CD14-positive monocyte (primary cell): Measurements from ENCODE around the gene DEAF1. TPM values are rescaled to one million over a fixed set of nuclear protein-coding genes. Genes with fewer than 3 reads are reported as not detected.

Experiments used
- DNase-seq, 3 donors: peaks; one replicate each; pipeline ENCODE4 v3.0.0-alpha.2; 2011 to 2022
- H2AFZ ChIP-seq: 2 replicates; pipeline ENCODE4 v1.6.0; 2012; ENCODE audit warnings: mild to moderate bottlenecking, low read depth, low read length, inconsistent platforms; ENCODE audit not compliant: insufficient read depth, poor library complexity, severe bottlenecking
- H3K27ac ChIP-seq, 2 donors: 1 replicate in 1 of 2; 2 replicates in 1 of 2; pipeline ENCODE4 v1.5.1; 2012 to 2013; ENCODE audit warnings: low read length in 2 of 2, control low read depth in 1 of 2, inconsistent platforms in 1 of 2, low read depth in 1 of 2, mild to moderate bottlenecking in 1 of 2
- H3K27me3 ChIP-seq, 2 donors: one replicate each; pipeline versions ENCODE4 v1.6.0 to v1.6.1; 2011 to 2013; ENCODE audit warnings: low read length in 2 of 2; ENCODE audit not compliant: control insufficient read depth in 2 of 2, insufficient read depth in 2 of 2
- H3K36me3 ChIP-seq, 2 donors: replicated peaks in 1 of 2; 1 replicate in 1 of 2; 2 replicates in 1 of 2; pipeline versions ENCODE4 v1.5.1 to v1.6.1; 2012 to 2013; ENCODE audit warnings: low read length in 2 of 2, control low read depth in 1 of 2, inconsistent platforms in 1 of 2, mild to moderate bottlenecking in 1 of 2; ENCODE audit not compliant: insufficient read depth in 2 of 2, control insufficient read depth in 1 of 2
- H3K4me1 ChIP-seq, 2 donors: 1 replicate in 1 of 2; 2 replicates in 1 of 2; pipeline versions ENCODE4 v1.5.1 to v1.6.1; 2012 to 2013; ENCODE audit warnings: low read length in 2 of 2, control low read depth in 1 of 2, inconsistent platforms in 1 of 2, mild to moderate bottlenecking in 1 of 2, moderate library complexity in 1 of 2; ENCODE audit not compliant: insufficient read depth in 2 of 2, control insufficient read depth in 1 of 2
- H3K4me2 ChIP-seq: replicated peaks from 2 replicates; pipeline ENCODE3; 2012; ENCODE audit warnings: low read length, moderate library complexity, mild to moderate bottlenecking; ENCODE audit not compliant: poor library complexity, severe bottlenecking; ENCODE audit errors: extremely low read depth
- H3K4me3 ChIP-seq, 3 experiments: fragments of 200-600 bp in 1 of 3; sonication (generic) in 1 of 3; replicated peaks in 1 of 3; 1 replicate in 2 of 3; 2 replicates in 1 of 3; pipeline ENCODE4 v1.5.1; 2011 to 2013; ENCODE audit warnings: low read length in 3 of 3, mild to moderate bottlenecking in 3 of 3, control low read depth in 2 of 3, low read depth in 2 of 3, inconsistent platforms in 1 of 3, moderate library complexity in 1 of 3
- H3K79me2 ChIP-seq: 2 replicates; pipeline ENCODE4 v1.6.0; 2012; ENCODE audit warnings: mild to moderate bottlenecking, control low read depth, inconsistent platforms, low read length, moderate library complexity; ENCODE audit not compliant: insufficient read depth
- H3K9ac ChIP-seq: 2 replicates; pipeline ENCODE4 v1.6.0; 2017; ENCODE audit warnings: low read length, mild to moderate bottlenecking; ENCODE audit not compliant: insufficient read depth, poor library complexity, severe bottlenecking
- H3K9me3 ChIP-seq, 2 donors: replicated peaks in 1 of 2; 1 replicate in 1 of 2; 2 replicates in 1 of 2; pipeline versions ENCODE4 v1.5.1 to v1.6.1; 2012 to 2013; ENCODE audit warnings: low read length in 2 of 2, control low read depth in 1 of 2; ENCODE audit not compliant: control insufficient read depth in 1 of 2, insufficient read depth in 1 of 2
- H4K20me1 ChIP-seq: 2 replicates; pipeline ENCODE4 v1.6.0; 2012; ENCODE audit warnings: mild to moderate bottlenecking, low read length, control low read depth, moderate library complexity; ENCODE audit not compliant: insufficient read depth
- H3K27ac Mint-ChIP-seq, 7 donors: one replicate each; pipeline ENCODE4 v1.8.0; 2020; ENCODE audit warnings: mild to moderate bottlenecking in 7 of 7, mixed read lengths in 7 of 7, moderate library complexity in 6 of 7, inconsistent platforms in 2 of 7
- H3K27me3 Mint-ChIP-seq, 3 donors: one replicate each; pipeline ENCODE4 v1.8.0; 2021 to 2022; ENCODE audit warnings: low read depth in 3 of 3, mild to moderate bottlenecking in 3 of 3, mixed read lengths in 3 of 3, moderate library complexity in 3 of 3, inconsistent platforms in 1 of 3
- H3K36me3 Mint-ChIP-seq, 2 donors: one replicate each; pipeline ENCODE4 v1.8.0; 2020; ENCODE audit warnings: mixed read lengths in 2 of 2, inconsistent platforms in 1 of 2, mild to moderate bottlenecking in 1 of 2
- H3K4me1 Mint-ChIP-seq: one replicate; pipeline ENCODE4 v1.8.0; 2020; ENCODE audit warnings: mild to moderate bottlenecking, mixed read lengths
- H3K4me3 Mint-ChIP-seq, 2 donors: one replicate each; pipeline ENCODE4 v1.8.0; 2020; ENCODE audit warnings: mild to moderate bottlenecking in 2 of 2, mixed read lengths in 2 of 2, moderate library complexity in 1 of 2
- H3K9me3 Mint-ChIP-seq, 7 donors: one replicate each; pipeline ENCODE4 v1.8.0; 2020 to 2022; ENCODE audit warnings: mixed read lengths in 7 of 7, mild to moderate bottlenecking in 6 of 7, moderate library complexity in 6 of 7, inconsistent platforms in 2 of 7
- CTCF ChIP-seq: fragments of 200-600 bp; IDR thresholded peaks from one replicate; pipeline ENCODE4 v1.8.0; 2022; ENCODE audit warnings: antibody characterized with exemption, mild to moderate bottlenecking
- WGBS: methylation state at CpG from one replicate; pipeline ENCODE4 v1.1.5; 2013; ENCODE audit warnings: missing lambda C conversion rate; ENCODE audit not compliant: insufficient coverage; 5-methylcytosine and 5-hydroxymethylcytosine counted together
- intact Hi-C, 2 donors: fragments of 100-400 bp; cut with micrococcal nuclease; formaldehyde crosslinking; loops; one replicate each; pipeline versions ENCODE4 v1.15.0 to v1.15.1; 2023
- polyA plus RNA-seq, 3 donors: library from polyadenylated mRNA; depleted of rRNA in 1 of 3; unstranded in 2 of 3; stranded (reverse) in 1 of 3; fragments of 300-500 nt in 2 of 3; fragments of >200 nt in 1 of 3; fragmentation: Illumina TruSeq in 2 of 3; gene quantifications; 1 replicate in 2 of 3; 2 replicates in 1 of 3; pipeline ENCODE4 v1.2.3, GENCODE V29; 2012 to 2021

The DEAF1 gene
- polyA plus RNA-seq, 3 donors = 18.0 to 22.3 (median 22.2) TPM

GRCh38 chr11:629237-629583 lies 65.8 kb downstream of the DEAF1 start:
- Histone ChIP-seq H2AFZ (no peak overlapping the region), H3K4me2 (no peak overlapping the region), H3K27ac (no peak overlapping the region), H3K9me3 (no peaks in the 10 kb centered on the region), H4K20me1 (peaks cover 9% of the 10 kb centered on the region), H3K79me2 (no peaks in the 10 kb centered on the region), H3K9ac (no peak overlapping the region), H3K36me3 (no peaks in the 10 kb centered on the region), H3K27me3 (peaks cover 6 to 34% of the 10 kb centered on the region in 2 donors), H3K4me3 (no peak overlapping the region), H3K4me1 (peaks cover 6 to 13% of the 10 kb centered on the region in 2 donors)
- TF ChIP-seq CTCF = no peak
- no peak for DNase-seq
- intact Hi-C loops = no loop called here
- Mint-ChIP-seq H3K4me1 (peaks cover 17% of the 10 kb centered on the region), H3K27me3 (peaks cover 36 to 50% (median 41%) of the 10 kb centered on the region in 3 donors), H3K4me3 (peak overlapping the region in 1 of 2 donors; percentile 84), H3K36me3 (peaks cover 13 to 18% of the 10 kb centered on the region in 2 donors), H3K9me3 (peaks cover 0 to 16% (median 8%) of the 10 kb centered on the region in 7 donors), H3K27ac (no peak overlapping the region)
- 4% methylated on average over 4 of the region's 10 CpGs for WGBS

GRCh38 chr11:628056-628455 lies 67.0 kb downstream of the DEAF1 start:
- no peak overlapping the region for H3K4me2 ChIP-seq
- H2AFZ ChIP-seq = no peak overlapping the region
- H3K27me3 ChIP-seq = peaks cover 6 to 34% of the 10 kb centered on the region in 2 donors
- no peaks in the 10 kb centered on the region for H3K9me3 ChIP-seq
- H3K4me3 ChIP-seq = no peak overlapping the region
- Mint-ChIP-seq H3K27me3 (peaks cover 40 to 47% (median 41%) of the 10 kb centered on the region in 3 donors), H3K9me3 (peaks cover 0 to 16% (median 8%) of the 10 kb centered on the region in 7 donors), H3K4me3 (peak overlapping the region in 1 of 2 donors; percentile 87), H3K27ac (no peak overlapping the region), H3K4me1 (peaks cover 20% of the 10 kb centered on the region), H3K36me3 (peaks cover 12 to 18% of the 10 kb centered on the region in 2 donors)
- no peaks in the 10 kb centered on the region for H3K36me3 ChIP-seq
- H3K79me2 ChIP-seq = no peaks in the 10 kb centered on the region
- no peak overlapping the region for H3K27ac ChIP-seq
- 97% methylated on average over 27 of the region's 31 CpGs for WGBS
- H3K4me1 ChIP-seq = peaks cover 6 to 13% of the 10 kb centered on the region in 2 donors
- H3K9ac ChIP-seq = no peak overlapping the region
- peaks cover 9% of the 10 kb centered on the region for H4K20me1 ChIP-seq
- TF ChIP-seq CTCF = no peak
- intact Hi-C loops = no loop called here
- DNase-seq = no peak
